Measurements from ENCODE around the gene XPO1.
A peak's percentile ranks its signal among the peaks of the same experiment; 100 is the strongest.
"Not testable (repeated sequence)": the region's sequence is repeated elsewhere in the genome, so short reads cannot be mapped to it uniquely, and the experiment has no call there.

Gene XPO1

DNA sequence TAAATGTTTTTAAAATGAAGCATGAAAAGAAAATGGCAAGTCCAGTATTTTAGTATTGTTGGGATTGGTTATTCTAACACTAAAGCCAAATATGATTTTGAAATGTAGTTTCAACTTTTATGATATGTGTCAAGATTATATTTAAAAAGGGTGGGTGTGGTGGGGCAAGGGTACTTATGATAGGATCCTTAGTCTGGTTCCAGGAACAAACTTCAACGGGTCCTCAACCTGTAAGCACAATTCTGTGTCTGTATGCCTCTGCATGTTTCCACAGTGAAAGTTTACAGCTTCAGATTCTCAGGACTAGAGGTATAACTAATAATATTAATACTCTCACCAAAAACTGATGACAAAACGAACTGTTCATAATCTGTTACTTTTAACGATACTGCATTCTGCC, 73.1 kb downstream of the XPO1 start:
- no peak for DNase-seq

DNA sequence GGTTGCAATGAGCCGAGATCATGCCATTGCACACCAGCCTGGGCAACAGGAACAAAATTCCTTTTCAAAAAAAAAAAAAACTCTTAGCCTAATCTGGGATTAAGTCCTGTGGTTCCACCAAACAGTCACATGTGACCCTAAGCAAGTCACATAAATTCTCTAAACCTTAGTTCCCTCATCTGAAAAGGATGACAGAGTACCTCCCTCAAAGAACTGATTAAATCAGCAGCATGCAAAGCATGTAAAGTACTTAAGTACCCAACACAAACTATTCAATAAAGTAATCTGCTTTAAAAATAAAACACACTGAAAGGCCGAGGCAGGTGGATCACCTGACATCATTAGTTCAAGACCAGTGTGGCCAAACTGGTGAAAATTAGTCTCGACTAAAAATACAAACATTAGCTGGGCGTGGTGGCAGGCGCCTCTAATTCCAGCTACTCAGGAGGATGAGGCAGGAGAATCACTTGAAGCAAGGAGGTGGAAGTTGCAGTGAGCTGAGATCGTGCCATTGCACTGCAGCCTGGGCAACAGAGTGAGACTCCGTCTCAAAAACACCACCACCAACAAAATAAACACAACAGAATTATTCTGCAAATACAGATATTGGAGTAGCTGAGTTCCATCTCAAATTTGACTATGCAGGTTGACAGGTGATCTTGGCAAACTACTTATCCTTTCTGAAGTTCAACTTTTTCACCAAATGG, 74.2 kb downstream of the XPO1 start:
- no peak for DNase-seq

DNA sequence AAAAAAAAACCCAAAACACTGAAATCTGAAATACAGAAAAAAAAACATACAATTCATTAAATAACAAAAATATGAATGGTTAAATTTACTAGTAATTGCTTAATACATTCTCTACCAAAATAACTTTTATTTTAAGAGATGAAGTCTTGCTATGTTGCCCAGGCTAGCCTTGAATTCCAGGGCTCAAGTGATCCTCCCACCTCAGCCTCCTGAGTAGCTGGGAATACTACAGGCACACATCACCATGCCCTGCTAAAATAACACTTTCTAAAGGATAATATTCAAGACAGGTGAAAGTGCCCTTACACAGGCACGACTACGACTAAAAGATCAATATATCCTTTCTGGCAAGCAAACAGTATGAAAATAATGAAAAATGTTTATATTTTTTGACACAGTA, 76.8 kb downstream of the XPO1 start:
- no peak for DNase-seq

DNA sequence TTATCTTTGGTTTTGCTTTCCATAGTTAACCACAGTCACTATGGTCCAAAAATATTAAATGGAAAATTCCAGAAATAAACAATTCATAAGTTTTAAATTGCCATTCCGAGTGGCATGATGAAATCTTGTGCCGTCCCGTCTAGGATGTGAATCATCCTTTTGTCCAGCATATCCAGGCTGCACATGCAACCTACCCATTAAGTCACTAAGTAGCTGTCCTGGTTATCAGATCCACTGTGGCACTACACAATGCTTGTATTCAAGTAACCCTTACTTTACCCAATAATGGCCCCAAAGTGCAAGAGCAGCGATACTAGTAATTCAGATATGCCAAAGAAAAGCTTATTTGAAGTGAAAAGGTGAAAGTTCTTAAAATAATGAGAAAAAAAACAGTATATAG, 78.0 kb downstream of the XPO1 start:
- DNase-seq = no peak

DNA sequence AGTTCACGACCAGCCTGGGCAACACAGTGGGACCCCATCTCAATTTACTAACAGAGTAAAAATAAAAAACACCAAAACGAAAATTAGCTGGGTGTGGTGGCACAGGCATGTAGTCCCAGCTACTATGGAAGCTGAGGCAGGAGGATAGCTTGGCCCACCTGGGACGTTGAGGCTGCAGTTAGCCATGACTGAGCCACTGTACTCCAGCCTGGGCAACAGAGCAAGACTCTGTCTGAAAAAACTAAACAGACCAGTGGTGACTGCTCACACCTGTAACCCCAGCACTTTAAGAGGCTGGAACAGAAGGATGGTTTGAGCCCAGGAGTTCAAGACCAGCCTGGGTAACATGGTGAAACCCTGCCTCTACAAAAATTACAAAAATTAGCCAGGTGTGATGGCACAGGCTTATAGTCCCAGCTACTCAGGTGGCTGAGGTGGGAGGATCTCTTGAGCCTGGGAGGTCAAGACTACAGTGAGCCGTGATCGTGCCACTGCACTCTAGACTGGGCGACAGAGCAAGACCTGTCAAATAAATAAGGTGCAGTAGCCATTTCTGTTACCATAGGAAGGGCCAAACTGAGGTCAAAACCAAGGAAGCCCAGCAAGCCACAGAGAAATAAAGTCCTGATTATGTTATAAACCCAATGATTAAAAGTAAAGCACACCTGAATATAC, 81.3 kb downstream of the XPO1 start:
- no peak for DNase-seq

DNA sequence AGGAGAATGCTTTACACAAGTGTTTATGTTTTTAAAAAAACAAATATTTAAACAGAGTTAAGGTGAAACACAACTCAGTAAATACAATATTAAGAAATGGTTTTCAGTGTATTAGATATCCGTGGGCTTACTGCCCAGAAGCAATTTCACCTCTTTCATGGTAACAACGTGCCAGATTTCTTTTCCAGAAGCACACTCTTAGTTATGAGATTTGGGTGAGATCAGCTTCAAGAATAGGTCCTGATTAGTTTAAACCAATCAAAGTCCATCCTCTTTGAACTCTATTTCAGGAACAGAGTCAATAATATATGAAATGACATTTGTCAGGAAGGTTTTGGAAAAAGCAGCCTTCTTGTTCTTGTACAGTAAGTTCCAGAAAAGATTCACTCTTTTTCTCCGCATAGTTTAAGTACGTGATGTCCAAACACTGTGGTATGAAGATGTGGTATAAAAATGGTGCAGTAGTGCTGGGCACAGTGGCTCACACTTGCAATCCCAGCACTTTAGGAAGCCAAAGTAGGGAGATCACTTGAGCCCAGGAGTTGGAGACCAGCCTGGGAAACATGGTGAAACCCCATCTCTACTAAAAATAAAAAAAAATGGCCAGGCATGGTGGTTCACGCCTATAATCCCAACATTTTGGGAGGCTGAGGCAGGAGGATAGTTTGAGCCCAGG, 81.9 kb downstream of the XPO1 start:
- no peak for DNase-seq

DNA sequence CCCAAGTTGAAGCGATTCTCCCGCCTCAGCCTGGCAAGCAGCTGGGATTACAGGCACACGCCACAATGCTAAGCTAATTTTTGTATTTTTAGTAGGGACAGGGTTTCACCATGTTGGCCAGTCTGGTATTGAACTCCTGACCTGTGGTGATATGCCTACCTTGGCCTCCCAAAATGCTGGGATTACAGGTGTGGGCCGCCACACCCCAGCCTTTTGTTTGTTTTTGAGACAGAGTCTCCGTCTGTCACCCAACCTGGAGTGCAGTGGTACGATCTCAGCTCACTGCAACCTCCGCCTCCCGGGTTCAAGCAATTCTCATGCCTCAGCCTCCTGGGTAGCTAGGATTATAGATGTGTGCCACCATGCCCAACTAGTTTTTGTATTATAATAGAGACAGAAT, 83.2 kb downstream of the XPO1 start:
- not testable (repeated sequence) for DNase-seq

DNA sequence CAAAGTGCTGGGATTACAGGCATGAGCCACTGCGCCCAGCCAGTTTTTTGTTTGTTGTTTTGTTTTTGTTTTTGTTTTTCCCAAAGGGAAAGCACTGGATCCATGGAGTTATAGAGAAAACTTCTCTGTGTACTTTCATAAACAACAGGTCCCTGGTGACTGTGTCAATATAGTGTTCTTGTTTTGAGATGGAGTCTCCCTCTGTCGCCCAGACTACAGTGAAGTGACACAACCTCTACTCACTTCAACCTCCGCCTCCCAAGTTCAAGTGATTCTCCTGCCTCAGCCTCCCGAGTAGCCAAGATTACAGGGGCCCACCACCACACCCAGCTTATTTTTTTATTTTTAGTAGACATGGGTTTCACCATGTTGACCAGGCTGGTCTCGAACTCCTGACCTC, 83.8 kb downstream of the XPO1 start:
- no peak for DNase-seq

DNA sequence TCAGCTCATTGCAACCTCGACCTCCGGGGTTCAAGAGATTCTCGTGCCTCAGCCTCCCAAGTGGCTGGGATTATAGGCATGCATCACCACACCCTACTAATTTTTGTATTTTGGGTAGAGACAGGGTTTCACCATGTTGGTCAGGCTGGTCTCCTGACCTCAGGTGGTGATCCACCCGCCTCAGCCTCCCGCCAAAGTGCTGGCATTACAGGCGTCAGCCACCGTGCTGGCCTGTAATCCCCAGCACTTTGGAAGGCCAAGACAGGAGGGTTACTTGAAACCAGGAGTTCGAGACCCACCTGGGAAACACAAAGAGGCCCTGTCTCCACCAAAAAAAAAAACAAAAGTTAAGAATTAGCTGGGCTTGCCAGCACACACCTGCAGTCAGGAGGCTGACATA, 85.8 kb downstream of the XPO1 start:
- DNase-seq = no peak

DNA sequence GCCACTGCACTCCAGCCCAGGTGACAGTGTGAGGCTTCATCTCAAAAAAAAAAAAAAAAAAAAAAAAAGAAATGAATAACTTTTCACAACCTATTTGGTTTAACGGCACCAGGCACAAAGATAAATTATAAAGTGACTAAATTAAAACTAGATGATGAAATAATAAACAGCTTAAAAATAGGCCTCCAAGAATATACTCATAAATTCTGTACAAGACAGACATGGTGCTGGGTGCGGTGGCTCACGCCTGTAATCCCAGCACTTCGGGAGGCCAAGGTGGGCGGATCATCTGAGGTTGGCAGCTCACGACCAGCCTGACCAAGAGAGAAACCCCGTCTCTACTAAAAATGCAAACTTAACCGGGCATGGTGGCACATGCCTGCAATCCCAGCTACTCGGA, 87.0 kb downstream of the XPO1 start:
- DNase-seq = no peak

DNA sequence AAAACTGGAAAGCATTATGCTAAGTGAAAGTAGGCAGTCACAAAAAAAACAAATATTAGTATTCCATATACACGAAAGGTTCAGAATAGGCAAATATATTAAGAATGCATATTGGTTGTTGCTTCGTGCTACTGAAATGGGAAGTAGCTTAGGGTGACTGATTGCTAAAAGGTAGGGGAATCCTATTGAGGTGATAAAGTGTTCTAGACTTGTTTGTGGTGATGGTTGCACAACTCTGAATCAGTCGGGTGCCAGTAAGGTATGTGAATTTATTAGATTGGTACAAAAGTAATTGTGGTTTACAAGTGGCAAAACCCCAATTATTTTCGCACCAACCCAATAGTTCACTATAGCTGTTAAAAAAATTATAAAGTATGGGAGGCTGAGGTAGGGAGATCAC, 88.0 kb downstream of the XPO1 start:
- DNase-seq = no peak

DNA sequence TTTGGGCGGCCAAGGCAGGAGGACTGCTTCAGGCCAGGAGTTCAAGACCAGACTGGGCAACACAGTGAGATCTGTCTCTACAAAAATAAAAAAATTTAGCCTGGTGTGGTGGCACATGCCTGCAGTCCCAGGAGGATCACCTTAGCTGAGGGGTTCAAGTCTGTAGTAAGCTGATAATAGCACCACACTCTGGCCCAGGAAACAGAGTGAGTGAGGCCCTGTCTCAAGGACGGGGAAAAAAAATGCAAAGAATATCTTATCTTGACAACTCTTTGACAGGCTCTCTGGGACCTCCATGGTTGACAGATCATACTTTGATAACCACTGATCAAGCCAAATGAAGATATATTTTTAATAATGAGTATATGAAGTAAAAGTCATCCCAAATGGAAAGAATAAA, 89.9 kb downstream of the XPO1 start:
- DNase-seq = no peak

DNA sequence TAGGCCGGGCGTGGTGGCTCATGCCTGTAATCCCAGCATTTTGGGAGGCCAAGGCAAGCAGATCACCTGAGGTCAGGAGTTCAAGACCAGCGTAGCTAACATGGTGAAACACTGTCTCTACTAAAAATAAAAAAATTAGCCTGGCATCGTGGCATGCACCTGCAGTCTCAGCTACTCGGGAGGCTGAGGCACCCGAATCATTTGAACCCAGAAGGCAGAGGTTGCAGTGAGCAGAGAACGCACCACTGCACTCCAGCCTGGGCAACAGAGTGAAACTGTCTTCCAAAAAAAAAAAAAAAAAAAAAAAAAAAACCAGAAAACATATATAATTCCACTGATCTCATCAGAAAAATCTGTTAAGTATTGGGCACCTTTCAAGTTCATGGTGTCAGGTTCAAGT, 91.2 kb downstream of the XPO1 start:
- not testable (repeated sequence) for DNase-seq

DNA sequence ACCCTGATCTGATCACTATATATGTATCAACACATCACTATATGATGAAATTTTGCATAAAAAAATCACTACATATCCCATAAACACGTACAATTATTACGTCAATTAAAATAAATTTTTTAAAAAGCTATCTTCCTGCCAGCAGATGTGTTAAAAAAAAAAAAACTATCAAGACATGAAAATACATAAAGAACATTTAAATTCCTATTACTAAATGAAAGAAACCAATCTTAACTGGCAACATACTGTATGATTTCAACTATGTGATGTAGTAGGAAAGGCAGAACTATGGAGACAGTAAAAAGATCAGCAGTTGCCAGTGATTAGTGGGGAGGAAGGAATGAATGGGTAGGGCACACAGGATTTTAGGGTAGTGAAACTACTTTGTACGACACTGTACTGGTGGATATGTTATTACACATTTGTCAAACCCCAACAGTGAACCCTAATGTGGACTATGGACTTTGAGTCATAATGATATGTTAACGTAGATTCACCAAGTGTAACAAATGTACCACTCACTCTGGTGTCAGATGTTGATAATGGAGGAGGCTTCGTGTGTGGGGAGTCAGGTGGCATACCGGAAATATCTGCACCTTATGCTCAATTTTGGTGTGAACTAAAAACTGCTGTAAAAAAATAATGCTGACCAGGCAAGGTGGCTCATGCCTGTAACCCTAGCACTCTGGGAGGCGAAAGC, 94.7 kb downstream of the XPO1 start:
- no peak for DNase-seq

DNA sequence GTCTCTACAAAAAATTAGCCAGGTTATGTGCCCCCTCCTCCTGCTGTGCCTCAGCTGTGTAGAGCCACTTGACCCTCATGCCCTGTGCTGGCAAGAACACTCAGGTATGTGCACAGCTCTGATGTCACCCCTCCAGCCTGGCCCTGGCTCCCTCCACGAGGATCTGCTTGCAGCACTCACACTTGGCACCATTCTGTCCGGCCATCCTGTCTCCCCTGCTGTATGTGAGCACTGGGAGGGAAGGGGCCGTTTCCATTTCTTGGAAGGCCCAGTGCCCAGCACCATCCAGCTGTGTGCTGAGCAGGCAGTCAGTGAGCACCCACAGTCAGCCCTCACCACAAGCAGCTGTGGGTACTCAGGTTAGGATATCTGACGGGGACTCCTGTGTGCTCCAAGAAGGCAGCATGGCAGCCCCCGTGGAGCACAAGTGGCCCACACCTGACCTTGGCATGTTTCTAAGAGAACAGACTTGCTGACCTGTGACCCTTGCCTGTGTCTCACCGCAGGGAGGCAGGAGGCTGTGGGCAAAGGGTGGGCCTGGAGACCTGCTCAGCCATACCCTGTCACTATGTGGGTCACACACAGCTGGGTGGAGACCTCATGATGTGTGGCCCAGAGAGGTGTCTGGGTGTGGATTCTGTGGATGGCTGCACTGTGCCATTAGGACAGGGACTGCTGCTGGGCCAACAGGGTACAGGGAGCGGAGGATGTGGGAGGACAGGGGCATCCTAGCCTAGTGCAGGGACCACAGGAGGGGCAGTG, 98.7 kb downstream of the XPO1 start:
- DNase-seq = no peak

DNA sequence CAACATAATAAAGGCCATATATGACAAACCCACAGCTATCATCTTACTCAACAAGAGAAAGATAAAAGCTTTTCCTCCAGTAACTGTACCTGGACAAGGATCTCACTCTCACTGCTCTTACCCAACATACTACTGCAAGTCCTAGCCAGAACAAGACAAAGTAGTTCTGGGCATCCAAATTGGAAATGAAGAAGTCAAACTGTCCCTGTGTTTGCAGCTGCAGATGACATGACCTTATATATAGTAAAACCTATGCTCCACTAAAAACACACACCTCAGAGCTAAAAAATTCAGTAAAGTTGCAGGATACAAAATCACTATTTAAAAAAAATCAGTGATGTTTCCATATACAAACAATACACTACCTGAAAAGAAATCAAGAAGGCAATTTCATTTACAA, 99.5 kb downstream of the XPO1 start:
- no peak for DNase-seq

DNA sequence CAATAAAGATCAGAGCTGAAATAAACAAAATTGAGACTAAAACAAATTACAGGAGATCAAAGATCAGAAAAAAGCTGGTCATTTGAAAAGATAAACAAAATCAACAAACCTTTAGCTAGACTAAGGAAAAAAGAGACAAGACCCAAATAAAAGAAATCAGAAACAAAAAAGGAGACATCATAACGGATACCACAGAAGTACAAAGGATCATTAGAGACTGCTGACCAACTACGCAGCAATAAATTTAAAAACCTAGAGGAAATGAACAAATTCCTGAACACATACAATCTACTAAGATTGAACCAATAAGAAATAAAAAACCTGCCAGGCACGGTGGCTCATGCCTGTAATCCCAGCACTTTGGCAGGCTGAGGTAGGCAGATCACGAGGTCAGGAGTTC, 101.0 kb downstream of the XPO1 start:
- no peak for DNase-seq

DNA sequence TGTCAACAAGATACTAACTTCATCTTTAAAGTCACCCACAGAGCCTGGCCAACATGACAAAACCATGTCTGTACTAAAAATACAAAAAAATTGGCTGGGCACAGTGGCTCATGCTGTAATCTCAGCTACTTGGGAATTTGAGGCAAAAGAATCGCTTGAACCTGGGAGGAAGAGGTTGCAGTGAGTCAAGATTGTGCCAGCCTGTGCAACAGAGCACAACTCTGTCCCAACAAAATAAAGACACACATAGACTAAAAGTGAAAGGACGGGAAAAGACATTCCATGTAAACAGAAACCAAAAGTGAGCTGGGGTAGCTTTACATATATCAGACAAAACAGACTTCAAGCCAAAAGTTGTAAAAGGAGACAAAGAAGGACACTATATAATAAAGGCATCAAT, 102.1 kb downstream of the XPO1 start:
- no peak for DNase-seq

DNA sequence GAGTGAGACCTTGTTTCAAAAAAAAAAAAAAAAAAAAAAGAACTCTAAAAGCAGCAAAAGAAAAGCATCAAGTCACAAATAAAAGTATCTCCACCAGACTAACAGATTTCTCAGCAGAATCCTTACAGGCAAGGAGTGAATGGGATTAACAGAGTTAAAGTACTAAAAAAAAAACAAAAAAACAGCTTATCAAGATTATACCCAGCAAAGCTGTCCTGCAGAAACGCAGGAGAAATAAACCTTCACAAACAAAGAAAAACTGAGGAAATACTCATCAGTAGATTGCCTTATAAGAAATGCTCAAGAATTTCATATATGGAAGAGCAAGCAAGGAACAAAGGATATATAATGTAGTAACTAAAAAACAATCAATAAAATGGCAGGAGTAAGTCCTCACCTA, 102.9 kb downstream of the XPO1 start:
- no peak for DNase-seq

DNA sequence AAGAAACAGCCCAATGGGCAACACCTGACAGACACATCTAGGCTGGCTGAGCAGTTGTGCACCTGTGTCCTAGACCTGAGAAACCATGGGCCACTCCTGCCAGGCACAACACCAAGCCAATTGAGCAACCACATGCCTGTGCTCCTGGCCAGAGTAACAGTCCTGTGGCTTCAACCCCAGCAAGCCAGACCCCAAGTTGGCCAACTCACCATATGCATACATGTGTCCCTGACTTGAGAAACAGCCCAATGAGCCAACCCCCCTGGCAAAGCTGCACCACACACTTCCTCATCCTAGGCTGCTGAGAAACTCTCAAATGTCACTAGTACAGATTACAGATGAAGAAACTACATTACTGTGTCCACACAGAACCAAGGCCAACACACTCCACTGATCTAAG, 103.8 kb downstream of the XPO1 start:
- DNase-seq = peak; percentile 66 to 77

DNA sequence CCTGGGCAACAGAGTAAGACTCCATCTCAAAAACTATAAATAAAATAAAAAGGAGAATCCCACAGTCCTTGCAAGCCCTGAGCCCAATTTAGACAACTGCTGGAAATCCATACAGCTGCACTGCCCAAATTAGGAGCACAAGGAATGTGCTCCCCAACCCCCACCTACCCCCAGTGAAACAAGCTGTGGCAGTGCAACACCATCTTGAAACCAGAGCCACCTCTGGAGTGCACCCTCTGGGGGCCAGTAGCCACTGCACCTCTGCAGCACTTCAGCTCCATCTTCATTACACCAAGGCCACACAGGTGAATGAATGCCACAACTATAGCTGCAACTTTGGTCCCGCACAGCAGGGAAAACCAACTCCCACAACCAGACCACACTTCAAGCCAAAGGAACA, 104.5 kb downstream of the XPO1 start:
- DNase-seq = no peak

DNA sequence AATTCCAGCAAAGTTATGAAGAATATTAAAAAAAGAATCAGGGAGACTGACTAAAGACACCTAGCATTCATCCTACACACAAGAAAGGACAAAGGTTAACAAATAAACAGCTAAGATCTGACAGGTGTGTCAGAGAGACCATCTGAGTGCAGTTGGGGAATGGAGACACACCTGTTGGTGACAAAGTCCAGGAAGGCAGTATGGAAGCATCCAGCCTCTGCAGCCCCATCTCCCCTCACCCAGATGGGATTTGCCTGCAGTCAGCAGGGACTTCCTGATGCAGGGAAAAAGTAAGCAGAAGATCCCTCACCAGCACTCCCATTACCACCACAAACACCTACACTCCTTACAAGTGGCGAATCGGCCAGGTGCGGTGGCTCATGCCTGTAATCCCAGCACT, 105.2 kb downstream of the XPO1 start:
- no peak for DNase-seq

DNA sequence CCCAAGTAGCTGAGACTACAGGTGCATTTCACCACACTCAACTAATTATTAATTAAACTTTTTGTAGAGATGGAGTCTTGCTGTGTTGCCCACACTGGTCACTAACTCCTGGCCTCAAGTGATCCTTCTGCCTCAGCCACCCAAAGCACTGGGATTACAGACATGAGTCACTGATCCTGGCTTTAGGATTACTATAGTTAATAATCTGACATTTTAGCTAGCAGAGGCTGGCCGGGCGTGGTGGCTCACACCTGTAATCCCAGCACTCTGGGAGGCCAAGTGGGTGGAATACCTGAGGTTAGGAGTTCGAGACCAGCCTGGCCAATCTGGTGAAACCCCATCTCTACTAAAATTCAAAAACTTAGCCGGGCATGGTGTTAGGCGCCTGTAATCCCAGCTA, 106.8 kb downstream of the XPO1 start:
- DNase-seq = no peak

Measured in Kasumi-1 (cell line).